ENCODE results near the gene SP1. TPM values are rescaled to one million over a fixed set of nuclear protein-coding genes. Genes with fewer than 3 reads are reported as not detected.

Gene SP1
- total RNA-seq, 2 experiments from 2014 or later, result 67.2 to 70.3 TPM

DNA sequence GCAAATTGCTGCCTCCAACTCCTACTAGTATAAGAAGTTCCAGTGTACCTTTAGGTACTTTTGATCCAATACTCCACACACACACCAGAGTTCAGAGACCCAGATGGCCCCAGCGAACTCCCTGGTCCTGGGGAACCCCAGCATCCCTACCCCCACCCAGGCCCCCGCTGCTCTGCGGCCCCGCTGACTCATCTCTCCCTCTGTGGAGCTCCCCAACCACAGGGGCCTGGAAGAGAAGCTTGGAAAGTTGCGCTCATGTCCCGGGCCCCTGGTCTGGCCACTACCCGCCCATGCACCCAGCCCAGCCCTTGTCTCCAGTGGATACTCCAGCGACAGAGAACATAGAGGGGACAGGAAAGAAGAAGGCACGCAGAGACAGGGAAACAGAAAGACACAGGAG, 39.6 kb upstream of the SP1 start:
- Mint-ChIP-seq H3K27me3 (peaks cover 32% of the 10 kb centered on the region), H3K9me3 (no peaks in the 10 kb centered on the region), H3K4me3 (no peak overlapping the region), H3K27ac (no peak overlapping the region), H3K4me1 (ENCODE audit: low read depth) (peaks cover 24% of the 10 kb centered on the region), H3K36me3 (ENCODE audit: low read depth) (no peaks in the 10 kb centered on the region)
- intact Hi-C loops (cut with micrococcal nuclease), result no loop called here
- POLR2A ChIA-PET, result interaction anchor here (0.7 to 0.9 kb wide), 2 partner anchors 15 to 19 kb away, joined by 3 read pairs; no protein-coding TSS in a partner anchor
- ATAC-seq, result no peak
- CTCF ChIA-PET, result interaction anchor here (1.0 to 9.7 kb wide), 4 partner anchors 12 to 142 kb away, joined by 3 to 293 read pairs (median 7); partner anchors contain the start of gene AAAS
- no peak for DNase-seq
- TF ChIP-seq, protein P1, sequence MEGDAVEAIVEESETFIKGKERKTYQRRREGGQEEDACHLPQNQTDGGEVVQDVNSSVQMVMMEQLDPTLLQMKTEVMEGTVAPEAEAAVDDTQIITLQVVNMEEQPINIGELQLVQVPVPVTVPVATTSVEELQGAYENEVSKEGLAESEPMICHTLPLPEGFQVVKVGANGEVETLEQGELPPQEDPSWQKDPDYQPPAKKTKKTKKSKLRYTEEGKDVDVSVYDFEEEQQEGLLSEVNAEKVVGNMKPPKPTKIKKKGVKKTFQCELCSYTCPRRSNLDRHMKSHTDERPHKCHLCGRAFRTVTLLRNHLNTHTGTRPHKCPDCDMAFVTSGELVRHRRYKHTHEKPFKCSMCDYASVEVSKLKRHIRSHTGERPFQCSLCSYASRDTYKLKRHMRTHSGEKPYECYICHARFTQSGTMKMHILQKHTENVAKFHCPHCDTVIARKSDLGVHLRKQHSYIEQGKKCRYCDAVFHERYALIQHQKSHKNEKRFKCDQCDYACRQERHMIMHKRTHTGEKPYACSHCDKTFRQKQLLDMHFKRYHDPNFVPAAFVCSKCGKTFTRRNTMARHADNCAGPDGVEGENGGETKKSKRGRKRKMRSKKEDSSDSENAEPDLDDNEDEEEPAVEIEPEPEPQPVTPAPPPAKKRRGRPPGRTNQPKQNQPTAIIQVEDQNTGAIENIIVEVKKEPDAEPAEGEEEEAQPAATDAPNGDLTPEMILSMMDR (IDR thresholded peaks at IDR 0.05), result no peak

DNA sequence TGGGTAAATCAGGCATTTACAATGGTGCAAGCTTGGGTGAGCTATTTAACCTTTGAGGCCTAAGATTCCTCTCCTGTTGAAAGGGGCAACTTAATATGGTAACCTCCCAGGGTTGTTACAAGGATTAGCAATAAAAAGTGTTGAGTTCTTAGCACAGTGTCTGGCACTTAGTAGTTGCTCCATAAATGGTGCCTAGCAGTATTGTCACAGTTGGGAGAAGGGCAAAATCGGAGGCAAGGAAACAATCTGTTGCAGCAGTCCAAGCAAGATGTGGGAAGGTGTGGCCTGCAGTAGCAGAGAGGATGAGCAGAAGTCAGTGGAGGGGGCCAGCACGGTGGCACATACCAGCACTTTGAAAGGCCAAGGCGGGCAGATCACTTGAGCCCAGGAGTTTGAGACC, 36.5 kb upstream of the SP1 start:
- no peak for DNase-seq
- H3K27me3 Mint-ChIP-seq, result peaks cover 7% of the 10 kb centered on the region
- peaks cover 19% of the 10 kb centered on the region for H3K4me1 Mint-ChIP-seq (ENCODE audit: low read depth)
- no peak overlapping the region for H3K27ac Mint-ChIP-seq
- TF ChIP-seq, protein P1 (IDR thresholded peaks at IDR 0.05), result no peak
- H3K4me3 Mint-ChIP-seq, result no peak overlapping the region
- no peak for ATAC-seq
- intact Hi-C loops (cut with micrococcal nuclease), result no loop called here
- H3K9me3 Mint-ChIP-seq, result no peaks in the 10 kb centered on the region
- ChIA-PET POLR2A (interaction anchor here (0.7 to 2.5 kb wide), 3 partner anchors 9 to 20 kb away, joined by 3 to 12 read pairs (median 3); no protein-coding TSS in a partner anchor), CTCF (interaction anchor here (0.6 to 9.7 kb wide), 6 partner anchors 9 to 129 kb away, joined by 3 to 293 read pairs (median 8); partner anchors contain the start of genes AAAS and SP7)
- H3K36me3 Mint-ChIP-seq (ENCODE audit: low read depth), result no peaks in the 10 kb centered on the region

DNA sequence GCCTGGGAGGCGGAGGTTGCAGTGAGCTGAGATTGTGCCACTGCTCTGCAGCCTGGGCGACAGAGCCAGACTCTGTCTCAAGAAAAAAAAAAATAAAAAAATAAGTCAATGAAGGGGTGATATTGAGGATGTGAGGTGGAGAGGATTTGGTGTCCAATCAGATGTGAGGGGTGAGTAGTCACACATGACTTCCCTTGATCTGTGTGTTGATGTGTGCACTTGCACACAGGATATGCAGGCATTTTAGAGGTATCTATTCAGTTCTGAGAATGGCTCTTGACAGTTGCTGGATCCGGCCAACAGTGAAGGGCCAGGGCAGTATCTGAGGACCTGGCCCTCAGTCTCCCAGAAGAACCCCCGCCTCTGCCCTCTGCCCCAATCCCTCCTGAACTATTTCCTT, 36.0 kb upstream of the SP1 start:
- H3K36me3 Mint-ChIP-seq (ENCODE audit: low read depth), result no peaks in the 10 kb centered on the region
- DNase-seq, result no peak
- TF ChIP-seq, protein P1 (IDR thresholded peaks at IDR 0.05), result no peak
- ATAC-seq, result peak; percentile 38
- ChIA-PET CTCF (interaction anchor here (0.7 to 9.7 kb wide), 20 partner anchors 8 to 290 kb away, joined by 3 to 293 read pairs (median 8); partner anchors contain the start of genes AAAS, AMHR2, MYG1 and PFDN5), POLR2A (interaction anchor here (1.2 to 2.5 kb wide), 5 partner anchors 9 to 35 kb away, joined by 3 to 19 read pairs (median 8); partner anchors contain the start of genes AAAS and SP7)
- H3K4me1 Mint-ChIP-seq (ENCODE audit: low read depth), result peaks cover 19% of the 10 kb centered on the region
- no peaks in the 10 kb centered on the region for H3K9me3 Mint-ChIP-seq
- peak overlapping the region; percentile 19 for H3K27ac Mint-ChIP-seq
- H3K27me3 Mint-ChIP-seq, result peaks cover 7% of the 10 kb centered on the region
- peak overlapping the region; percentile 62 for H3K4me3 Mint-ChIP-seq
- intact Hi-C loops (cut with micrococcal nuclease), result loop anchor here (2.0 kb wide), 1 partner anchor 19 kb away; no protein-coding TSS in a partner anchor

DNA sequence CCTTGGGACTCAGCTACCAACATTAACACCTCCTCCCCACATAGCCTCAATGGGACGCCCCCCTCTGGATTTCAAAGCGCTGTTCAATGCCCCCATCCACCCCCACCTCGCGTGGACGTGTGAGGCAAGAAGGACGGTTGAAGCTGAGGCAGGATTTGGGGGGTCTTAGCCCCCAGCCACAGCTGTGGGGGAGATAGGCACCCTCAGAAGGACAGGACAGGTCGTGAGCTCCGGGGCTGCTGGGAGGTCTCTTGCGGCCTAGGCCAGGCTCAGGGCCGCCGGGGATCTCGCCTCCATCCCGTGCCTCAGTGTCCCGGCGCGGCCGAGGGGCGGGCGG, 35.5 kb upstream of the SP1 start:
- H3K4me3 Mint-ChIP-seq, result peak overlapping the region; percentile 62
- intact Hi-C loops (cut with micrococcal nuclease), result loop anchor here (2.0 kb wide), 1 partner anchor 20 kb away; no protein-coding TSS in a partner anchor
- H3K27me3 Mint-ChIP-seq, result peaks cover 7% of the 10 kb centered on the region
- no peaks in the 10 kb centered on the region for H3K36me3 Mint-ChIP-seq (ENCODE audit: low read depth)
- ATAC-seq, result peak; percentile 18
- peak overlapping the region; percentile 19 for H3K27ac Mint-ChIP-seq
- H3K9me3 Mint-ChIP-seq, result no peaks in the 10 kb centered on the region
- TF ChIP-seq, protein P1 (IDR thresholded peaks at IDR 0.05), result no peak
- ChIA-PET POLR2A (interaction anchor here (0.6 to 2.5 kb wide), 13 partner anchors 9 to 241 kb away, joined by 3 to 19 read pairs (median 4); partner anchors contain the start of genes AAAS, ESPL1, SOAT2 and SP7), CTCF (interaction anchor here (0.6 to 9.7 kb wide), 46 partner anchors 8 to 291 kb away, joined by 3 to 293 read pairs (median 4); partner anchors contain the start of genes AAAS, AMHR2, CSAD and ESPL1)
- H3K4me1 Mint-ChIP-seq (ENCODE audit: low read depth), result peaks cover 19% of the 10 kb centered on the region
- DNase-seq, result peak; percentile 31

Measured in activated CD8-positive, alpha-beta T cell treated with anti-CD3 and anti-CD28 coated beads for 36 hours (primary cell).